Kidney epithelial cell (primary cell): ENCODE results near the gene BTRC. TPM values are rescaled to one million over a fixed set of nuclear protein-coding genes. Genes with fewer than 3 reads are reported as not detected.

Source experiments
- DNase-seq: peaks from one replicate; pipeline ENCODE4 v3.0.0-alpha.2; 2010; ENCODE audit warnings: low read depth
- H3K27me3 ChIP-seq: 2 replicates; pipeline ENCODE4 v1.6.0; 2011; ENCODE audit warnings: low read length; ENCODE audit not compliant: control insufficient read depth, insufficient read depth
- H3K36me3 ChIP-seq: 2 replicates; pipeline ENCODE4 v1.5.1; 2011; ENCODE audit warnings: low read length; ENCODE audit not compliant: control insufficient read depth, insufficient read depth
- H3K4me3 ChIP-seq: 2 replicates; pipeline ENCODE4 v1.5.1; 2011; ENCODE audit warnings: low read depth, mild to moderate bottlenecking, control low read depth, low read length
- total RNA-seq: library from RNA; depleted of rRNA; stranded (reverse); fragments of >200 nt; gene quantifications from 2 replicates; pipeline ENCODE4 v1.2.3, GENCODE V29; 2015
- TF ChIP-seq, protein P1 (sequence below): IDR thresholded peaks from 2 replicates; pipeline ENCODE4 v1.5.1; 2011; ENCODE audit warnings: mild to moderate bottlenecking, moderate library complexity, low read length, control low read depth, inconsistent platforms; ENCODE audit not compliant: insufficient read depth, poor library complexity, severe bottlenecking

The BTRC gene
- total RNA-seq, 1 donor from 2014 or later, result 10.2 TPM

DNA sequence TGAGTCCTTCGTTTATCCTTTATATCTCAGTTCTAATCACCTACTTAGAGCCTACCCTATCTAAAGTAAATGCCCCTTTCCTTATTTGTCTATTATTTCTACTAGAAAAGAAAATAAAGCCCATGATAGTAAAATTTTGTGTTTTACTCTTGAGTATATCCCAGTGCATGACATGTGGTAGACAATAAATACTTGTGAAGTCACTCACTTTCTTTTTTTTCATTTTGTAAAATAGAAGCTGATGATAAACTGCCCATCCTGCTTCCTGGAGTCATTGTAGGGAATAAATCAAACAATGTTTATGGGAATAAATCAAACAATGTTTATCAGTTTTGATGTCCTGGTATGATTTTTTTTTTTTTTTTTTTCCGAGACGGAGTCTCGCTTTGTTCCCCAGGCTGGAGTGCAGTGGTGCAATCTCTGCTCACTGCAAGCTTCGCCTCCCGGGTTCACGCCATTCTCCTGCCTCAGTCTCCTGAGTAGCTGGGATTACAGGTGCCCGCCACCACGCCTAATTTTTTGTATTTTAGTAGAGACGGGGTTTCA is 36.1 kb downstream of the BTRC start:
- DNase-seq, result no peak
- H3K27me3 ChIP-seq, result no peaks in the 10 kb centered on the region
- TF ChIP-seq, protein P1, sequence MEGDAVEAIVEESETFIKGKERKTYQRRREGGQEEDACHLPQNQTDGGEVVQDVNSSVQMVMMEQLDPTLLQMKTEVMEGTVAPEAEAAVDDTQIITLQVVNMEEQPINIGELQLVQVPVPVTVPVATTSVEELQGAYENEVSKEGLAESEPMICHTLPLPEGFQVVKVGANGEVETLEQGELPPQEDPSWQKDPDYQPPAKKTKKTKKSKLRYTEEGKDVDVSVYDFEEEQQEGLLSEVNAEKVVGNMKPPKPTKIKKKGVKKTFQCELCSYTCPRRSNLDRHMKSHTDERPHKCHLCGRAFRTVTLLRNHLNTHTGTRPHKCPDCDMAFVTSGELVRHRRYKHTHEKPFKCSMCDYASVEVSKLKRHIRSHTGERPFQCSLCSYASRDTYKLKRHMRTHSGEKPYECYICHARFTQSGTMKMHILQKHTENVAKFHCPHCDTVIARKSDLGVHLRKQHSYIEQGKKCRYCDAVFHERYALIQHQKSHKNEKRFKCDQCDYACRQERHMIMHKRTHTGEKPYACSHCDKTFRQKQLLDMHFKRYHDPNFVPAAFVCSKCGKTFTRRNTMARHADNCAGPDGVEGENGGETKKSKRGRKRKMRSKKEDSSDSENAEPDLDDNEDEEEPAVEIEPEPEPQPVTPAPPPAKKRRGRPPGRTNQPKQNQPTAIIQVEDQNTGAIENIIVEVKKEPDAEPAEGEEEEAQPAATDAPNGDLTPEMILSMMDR, result no peak

DNA sequence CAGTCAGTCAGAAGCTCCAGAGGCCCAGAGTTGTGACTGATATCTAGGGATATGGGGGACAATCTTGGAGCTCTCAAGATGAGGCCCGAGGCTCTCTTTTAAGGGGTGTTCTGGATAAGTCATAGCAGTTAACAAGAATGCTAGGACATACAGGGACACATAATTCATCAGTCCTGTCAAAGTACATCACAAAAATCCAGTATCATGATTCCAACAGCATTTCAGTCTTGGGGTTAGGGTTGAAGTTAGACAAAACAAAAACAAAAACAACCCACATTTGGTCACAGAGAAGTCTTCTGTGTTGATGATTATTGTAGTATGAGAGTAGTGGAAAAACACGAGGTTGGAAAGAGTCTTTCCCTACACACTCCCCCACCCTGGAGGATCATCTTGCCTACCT is 39.4 kb downstream of the BTRC start:
- no peaks in the 10 kb centered on the region for H3K27me3 ChIP-seq
- no peak overlapping the region for H3K4me3 ChIP-seq

More for the DNA sequence above, 36.1 kb downstream of the BTRC start:
- Histone ChIP-seq H3K36me3 (no peaks in the 10 kb centered on the region), H3K4me3 (no peak overlapping the region)

DNA sequence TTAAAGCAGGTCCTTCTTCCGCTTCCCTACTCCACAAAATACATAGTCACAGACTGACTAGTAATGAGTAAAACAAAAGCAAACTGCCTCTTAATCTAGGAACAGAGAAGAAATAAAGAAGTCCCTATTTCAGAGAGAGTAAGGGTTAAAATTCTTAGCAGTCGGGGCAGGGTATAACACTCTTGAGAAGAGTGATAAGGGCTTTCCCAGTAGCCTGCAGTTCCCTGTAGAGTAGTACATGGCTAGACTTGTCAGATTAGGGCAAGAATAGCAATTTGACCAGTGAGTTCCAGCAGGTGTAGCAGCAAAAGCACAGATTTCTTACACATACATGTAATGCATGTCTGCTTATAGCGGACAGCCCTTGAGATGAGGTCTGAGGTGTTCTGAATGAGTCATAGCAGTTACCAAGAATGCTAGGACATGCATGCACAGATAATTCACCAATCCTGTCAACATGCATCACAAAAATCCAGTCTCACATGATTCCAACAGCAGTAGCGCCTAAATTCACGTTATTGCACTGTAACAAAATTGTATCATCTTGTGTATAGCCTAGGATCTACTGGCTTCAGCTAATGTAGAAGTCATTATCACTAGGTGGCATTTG is 40.7 kb downstream of the BTRC start:
- TF ChIP-seq, protein P1, result no peak
- H3K27me3 ChIP-seq, result no peaks in the 10 kb centered on the region
- H3K36me3 ChIP-seq, result no peaks in the 10 kb centered on the region
- no peak for DNase-seq
- H3K4me3 ChIP-seq, result no peak overlapping the region

More for the DNA sequence above, 39.4 kb downstream of the BTRC start:
- TF ChIP-seq, protein P1, result no peak
- DNase-seq, result no peak
- H3K36me3 ChIP-seq, result no peaks in the 10 kb centered on the region

GRCh38 chr10:101397140-101397539 is 43.2 kb downstream of the BTRC start:
- DNase-seq, result no peak

DNA sequence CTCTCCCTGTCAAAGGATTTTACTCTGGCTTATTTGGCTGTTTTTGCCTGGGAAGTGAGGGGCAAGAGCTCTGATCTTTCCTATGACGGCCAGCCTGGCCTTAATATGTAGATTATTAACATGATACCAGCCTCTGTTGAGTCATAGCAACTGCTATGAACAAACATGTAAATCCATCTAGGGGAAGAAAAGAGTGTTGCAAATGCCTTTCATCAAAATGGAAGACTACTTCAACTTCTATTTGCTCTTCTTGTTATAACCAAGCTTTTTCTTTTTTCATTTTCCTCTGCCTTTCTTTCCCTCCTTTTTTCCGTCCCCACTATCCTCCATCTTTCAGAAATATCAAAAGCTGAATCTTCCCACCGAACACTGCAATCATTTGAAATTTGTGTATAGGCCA is 46.6 kb downstream of the BTRC start:
- DNase-seq, result no peak
- no peak overlapping the region for H3K4me3 ChIP-seq
- TF ChIP-seq, protein P1, result no peak
- no peaks in the 10 kb centered on the region for H3K36me3 ChIP-seq
- no peaks in the 10 kb centered on the region for H3K27me3 ChIP-seq

More at GRCh38 chr10:101397140-101397539, 43.2 kb downstream of the BTRC start:
- TF ChIP-seq, protein P1, result no peak
- Histone ChIP-seq H3K4me3 (no peak overlapping the region), H3K36me3 (no peaks in the 10 kb centered on the region), H3K27me3 (no peaks in the 10 kb centered on the region)

DNA sequence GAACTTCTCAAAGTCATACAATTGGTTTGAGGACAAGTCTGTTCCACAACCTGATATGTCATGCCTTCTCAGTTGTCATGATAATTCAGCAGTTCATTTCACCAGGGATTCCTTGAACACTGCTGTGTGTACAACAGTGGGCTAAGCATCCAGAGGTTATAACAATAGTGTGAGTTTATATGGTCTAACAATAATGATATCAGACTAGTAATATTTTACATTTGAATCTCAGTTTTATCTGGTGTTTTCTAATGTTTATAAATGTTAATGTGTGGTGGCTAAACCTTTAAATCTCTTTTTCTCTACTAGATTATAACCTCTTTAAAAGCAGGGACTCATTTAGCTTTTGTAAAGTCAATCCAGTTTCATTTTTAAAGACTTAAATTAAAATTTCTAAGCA is 48.7 kb downstream of the BTRC start:
- H3K27me3 ChIP-seq, result no peaks in the 10 kb centered on the region
- no peak for DNase-seq
- no peak overlapping the region for H3K4me3 ChIP-seq
- H3K36me3 ChIP-seq, result no peaks in the 10 kb centered on the region
- TF ChIP-seq, protein P1, result no peak
